AG04450 (cell line): ENCODE measurements around the gene CPHXL. TPM values are rescaled to one million over a fixed set of nuclear protein-coding genes. Genes with fewer than 3 reads are reported as not detected.

ENCODE experiments used
- CTCF ChIA-PET: fragments of 300-600, 350-600 bp; formaldehyde crosslinking; extraction: SDS; loops from one replicate; lab custom pipeline; 2022; ENCODE audit warnings: antibody characterized with exemption, inconsistent platforms; lab: Charles Lee
- POLR2A ChIA-PET: fragments of 350-600 bp; formaldehyde crosslinking; extraction: SDS; loops from one replicate; lab custom pipeline; 2021; ENCODE audit warnings: antibody characterized with exemption, inconsistent platforms; lab: Yijun Ruan, JAX
- DNase-seq: peaks from one replicate; pipeline ENCODE4 v3.0.0-alpha.2; 2011; ENCODE audit warnings: low read depth, low spot score
- H3K27ac ChIP-seq: one replicate; pipeline ENCODE4 v1.5.1; 2012; ENCODE audit warnings: low read depth, low read length, control low read depth
- H3K27me3 ChIP-seq: one replicate; pipeline ENCODE4 v1.6.0; 2012; ENCODE audit warnings: low read length; ENCODE audit not compliant: control insufficient read depth, insufficient read depth
- H3K4me3 ChIP-seq: 2 replicates; pipeline ENCODE4 v1.5.1; 2011; ENCODE audit warnings: mild to moderate bottlenecking, low read depth, low read length, control low read depth
- H3K9me3 ChIP-seq: 2 replicates; pipeline ENCODE4 v1.5.1; 2012; ENCODE audit warnings: low read length; ENCODE audit not compliant: control insufficient read depth, insufficient read depth
- CTCF ChIP-seq: IDR thresholded peaks from 2 replicates; pipeline ENCODE4 v1.5.1; 2011; ENCODE audit warnings: low read depth, low read length, control low read depth, inconsistent platforms
- polyA plus RNA-seq: library from polyadenylated mRNA; depleted of rRNA; stranded (reverse); fragments of >200 nt; gene quantifications from 2 replicates; pipeline ENCODE4 v1.2.3, GENCODE V29; 2011; rRNA removed
- small RNA-seq: library from RNA; depleted of rRNA; stranded (forward); fragments of <200 nt; gene quantifications from one replicate; pipeline ENCODE3, GENCODE V24; 2012; ENCODE audit warnings: low read depth; ENCODE audit not compliant: insufficient read length

The CPHXL gene
- polyA plus RNA-seq, 1 experiment: not detected

GRCh38 chr16:75667503-75667902 is 58.8 kb downstream of the CPHXL start:
- no peak overlapping the region for H3K27ac ChIP-seq
- CTCF ChIA-PET: no interaction called here
- no peaks in the 10 kb centered on the region for H3K9me3 ChIP-seq
- POLR2A ChIA-PET: no interaction called here
- DNase-seq: no peak
- H3K4me3 ChIP-seq: no peak overlapping the region
- H3K27me3 ChIP-seq: no peaks in the 10 kb centered on the region
- TF ChIP-seq CTCF: no peak

Small RNA genes within 50 kb of the gene (small RNA-seq; reads per million reads assigned to genes)
- not detected for gene RN7SL520P

Other genes with a start within 250 kb of the CPHXL start
- gene CHST6, start 231.0 kb downstream of the CPHXL start, polyA plus RNA-seq: 0.07 and 0.12 TPM in 2 replicates
- not detected in 2 replicates for gene CHST5, start 190.4 kb downstream of the CPHXL start, polyA plus RNA-seq
- gene TMEM231, start 170.2 kb downstream of the CPHXL start, polyA plus RNA-seq: 10.6 and 16.7 TPM in 2 replicates
- gene GABARAPL2, start 160.1 kb downstream of the CPHXL start, polyA plus RNA-seq: 70.9 and 89.8 TPM in 2 replicates
- 32.2 and 32.5 TPM in 2 replicates for gene ADAT1, start 103.2 kb downstream of the CPHXL start, polyA plus RNA-seq
- gene KARS1, start 78.8 kb downstream of the CPHXL start, polyA plus RNA-seq: 190 and 203 TPM in 2 replicates
- gene TERF2IP, start 78.7 kb downstream of the CPHXL start, polyA plus RNA-seq: 41.4 and 59.5 TPM in 2 replicates
- not detected in 2 replicates for gene CPHXL2, start 49.5 kb downstream of the CPHXL start, polyA plus RNA-seq
- gene DUXB, start 25.0 kb downstream of the CPHXL start, polyA plus RNA-seq: not detected in 2 replicates